ENCODE measurements around the gene TMEM225B.
"Not testable (repeated sequence)": the region's sequence is repeated elsewhere in the genome, so short reads cannot be mapped to it uniquely, and the experiment has no call there.

TMEM225B gene

GRCh38 chr7:99562832-99563231, 35.2 kb upstream of the TMEM225B start:
- Mint-ChIP-seq H3K4me3 (peak overlapping the region; percentile 17), H3K36me3 (peaks cover 100% of the 10 kb centered on the region), H3K27ac (peak overlapping the region; percentile 84), H3K9me3 (no peaks in the 10 kb centered on the region), H3K4me1 (peaks cover 45% of the 10 kb centered on the region)
- DNase-seq (ENCODE audit: low spot score in 2 of 2) (peak in 1 of 2 donors; percentile 62), ATAC-seq (peak; percentile 79)

GRCh38 chr7:99563650-99564049, 34.4 kb upstream of the TMEM225B start:
- no peak for DNase-seq (ENCODE audit: low spot score in 2 of 2)

GRCh38 chr7:99568770-99569169, 29.3 kb upstream of the TMEM225B start:
- ATAC-seq; H3K4me1 Mint-ChIP-seq; H3K4me3 Mint-ChIP-seq; H3K9me3 Mint-ChIP-seq; DNase-seq (ENCODE audit: low spot score in 2 of 2); H3K27ac Mint-ChIP-seq: not testable (repeated sequence)
- H3K36me3 Mint-ChIP-seq = peaks cover 100% of the 10 kb centered on the region

More at GRCh38 chr7:99563650-99564049, 34.4 kb upstream of the TMEM225B start:
- Mint-ChIP-seq H3K27ac (peak overlapping the region; percentile 84), H3K4me1 (peaks cover 41% of the 10 kb centered on the region), H3K4me3 (no peak overlapping the region), H3K36me3 (peaks cover 100% of the 10 kb centered on the region), H3K9me3 (no peaks in the 10 kb centered on the region)
- no peak for ATAC-seq

GRCh38 chr7:99571768-99572167, 26.3 kb upstream of the TMEM225B start:
- no peak for ATAC-seq
- Mint-ChIP-seq H3K27ac (peak overlapping the region; percentile 41), H3K4me1 (no peaks in the 10 kb centered on the region), H3K4me3 (no peak overlapping the region), H3K9me3 (no peaks in the 10 kb centered on the region), H3K36me3 (peaks cover 73% of the 10 kb centered on the region)
- DNase-seq (ENCODE audit: low spot score in 2 of 2) = no peak

GRCh38 chr7:99573257-99573656, 24.8 kb upstream of the TMEM225B start:
- DNase-seq (ENCODE audit: low spot score in 2 of 2) = no peak
- no peaks in the 10 kb centered on the region for H3K9me3 Mint-ChIP-seq
- no peaks in the 10 kb centered on the region for H3K4me1 Mint-ChIP-seq
- peaks cover 58% of the 10 kb centered on the region for H3K36me3 Mint-ChIP-seq
- H3K4me3 Mint-ChIP-seq = no peak overlapping the region
- no peak for ATAC-seq
- peak overlapping the region; percentile 9 for H3K27ac Mint-ChIP-seq

- no peak overlapping the region for H3K4me3 Mint-ChIP-seq
- no peak overlapping the region for H3K27ac Mint-ChIP-seq
- ATAC-seq (no peak), DNase-seq (ENCODE audit: low spot score in 2 of 2) (peak in 1 of 2 donors; percentile 17)
- H3K36me3 Mint-ChIP-seq = peaks cover 28% of the 10 kb centered on the region
- peaks cover 20% of the 10 kb centered on the region for H3K4me1 Mint-ChIP-seq
- H3K9me3 Mint-ChIP-seq = no peaks in the 10 kb centered on the region
These were observed 21.8 kb upstream of the TMEM225B start for GRCh38 chr7:99576251-99576650.

GRCh38 chr7:99579281-99579955, 18.6 kb upstream of the TMEM225B start:
- H3K9me3 Mint-ChIP-seq = no peaks in the 10 kb centered on the region
- no peaks in the 10 kb centered on the region for H3K36me3 Mint-ChIP-seq
- H3K4me3 Mint-ChIP-seq = peak overlapping the region; percentile 79
- ATAC-seq (no peak), DNase-seq (ENCODE audit: low spot score in 2 of 2) (no peak)
- H3K27ac Mint-ChIP-seq = peak overlapping the region; percentile 81
- peaks cover 21% of the 10 kb centered on the region for H3K4me1 Mint-ChIP-seq

- H3K27ac Mint-ChIP-seq = peak overlapping the region; percentile 81
- peak; percentile 36 to 68 for DNase-seq (ENCODE audit: low spot score in 2 of 2)
- ATAC-seq = peak; percentile 66
- H3K4me3 Mint-ChIP-seq = peak overlapping the region; percentile 79
- no peaks in the 10 kb centered on the region for H3K36me3 Mint-ChIP-seq
- peaks cover 21% of the 10 kb centered on the region for H3K4me1 Mint-ChIP-seq
- H3K9me3 Mint-ChIP-seq = no peaks in the 10 kb centered on the region
These were observed 17.9 kb upstream of the TMEM225B start for GRCh38 chr7:99579956-99580777.

GRCh38 chr7:99580778-99581332, 17.2 kb upstream of the TMEM225B start:
- Mint-ChIP-seq H3K4me1 (peaks cover 21% of the 10 kb centered on the region), H3K27ac (peak overlapping the region; percentile 81), H3K4me3 (peak overlapping the region; percentile 79)
- H3K36me3 Mint-ChIP-seq; H3K9me3 Mint-ChIP-seq; ATAC-seq; DNase-seq (ENCODE audit: low spot score in 2 of 2): not testable (repeated sequence)

GRCh38 chr7:99588868-99589267, 9.2 kb upstream of the TMEM225B start:
- H3K4me3 Mint-ChIP-seq = no peak overlapping the region
- DNase-seq (ENCODE audit: low spot score in 2 of 2) (peak in 1 of 2 donors; percentile 42), ATAC-seq (no peak)
- H3K36me3 Mint-ChIP-seq = no peaks in the 10 kb centered on the region
- no peak overlapping the region for H3K27ac Mint-ChIP-seq
- no peaks in the 10 kb centered on the region for H3K9me3 Mint-ChIP-seq
- no peaks in the 10 kb centered on the region for H3K4me1 Mint-ChIP-seq

GRCh38 chr7:99594948-99595745, 2.9 kb upstream of the TMEM225B start:
- no peaks in the 10 kb centered on the region for H3K36me3 Mint-ChIP-seq
- no peaks in the 10 kb centered on the region for H3K4me1 Mint-ChIP-seq
- DNase-seq (ENCODE audit: low spot score in 2 of 2) = peak in 1 of 2 donors; percentile 10
- peak; percentile 82 for ATAC-seq
- no peak overlapping the region for H3K27ac Mint-ChIP-seq
- H3K4me3 Mint-ChIP-seq = no peak overlapping the region
- no peaks in the 10 kb centered on the region for H3K9me3 Mint-ChIP-seq

GRCh38 chr7:99596408-99596955, 1.6 kb upstream of the TMEM225B start:
- Mint-ChIP-seq H3K4me3 (no peak overlapping the region), H3K36me3 (no peaks in the 10 kb centered on the region), H3K27ac (no peak overlapping the region), H3K9me3 (no peaks in the 10 kb centered on the region), H3K4me1 (no peaks in the 10 kb centered on the region)
- no peak for DNase-seq (ENCODE audit: low spot score in 2 of 2)
- no peak for ATAC-seq

- Mint-ChIP-seq H3K27ac (no peak overlapping the region), H3K4me3 (no peak overlapping the region), H3K4me1 (no peaks in the 10 kb centered on the region), H3K9me3 (no peaks in the 10 kb centered on the region), H3K36me3 (no peaks in the 10 kb centered on the region)
- DNase-seq (ENCODE audit: low spot score in 2 of 2) = no peak
- ATAC-seq = no peak
These were observed 1.8 kb downstream of the TMEM225B start for GRCh38 chr7:99599836-99600235.

- no peaks in the 10 kb centered on the region for H3K9me3 Mint-ChIP-seq
- peak; percentile 4 for ATAC-seq
- no peak overlapping the region for H3K4me3 Mint-ChIP-seq
- H3K4me1 Mint-ChIP-seq = no peaks in the 10 kb centered on the region
- no peaks in the 10 kb centered on the region for H3K36me3 Mint-ChIP-seq
- peak in 1 of 2 donors; percentile 47 for DNase-seq (ENCODE audit: low spot score in 2 of 2)
- H3K27ac Mint-ChIP-seq = no peak overlapping the region
These were observed 3.7 kb downstream of the TMEM225B start for GRCh38 chr7:99601656-99602310.

Measured in stimulated activated effector memory CD8-positive, alpha-beta T cell treated with anti-CD3 and anti-CD28 coated beads, Interleukin-12 subunit alpha, Interleukin-12 subunit beta, amount 100 ng/mL, for 72 hours (primary cell).